ENCODE data around the gene LILRB2. TPM values are rescaled to one million over a fixed set of nuclear protein-coding genes. Genes with fewer than 3 reads are reported as not detected.
A peak's percentile ranks its signal among the peaks of the same experiment; 100 is the strongest.
"Not testable (repeated sequence)": the region's sequence is repeated elsewhere in the genome, so short reads cannot be mapped to it uniquely, and the experiment has no call there.

LILRB2 gene
- polyA plus RNA-seq: 10 to 100 TPM in 1 of 3 donors, 1 to 10 TPM in 2; 2.2 to 14.6 (median 2.4) TPM

DNA sequence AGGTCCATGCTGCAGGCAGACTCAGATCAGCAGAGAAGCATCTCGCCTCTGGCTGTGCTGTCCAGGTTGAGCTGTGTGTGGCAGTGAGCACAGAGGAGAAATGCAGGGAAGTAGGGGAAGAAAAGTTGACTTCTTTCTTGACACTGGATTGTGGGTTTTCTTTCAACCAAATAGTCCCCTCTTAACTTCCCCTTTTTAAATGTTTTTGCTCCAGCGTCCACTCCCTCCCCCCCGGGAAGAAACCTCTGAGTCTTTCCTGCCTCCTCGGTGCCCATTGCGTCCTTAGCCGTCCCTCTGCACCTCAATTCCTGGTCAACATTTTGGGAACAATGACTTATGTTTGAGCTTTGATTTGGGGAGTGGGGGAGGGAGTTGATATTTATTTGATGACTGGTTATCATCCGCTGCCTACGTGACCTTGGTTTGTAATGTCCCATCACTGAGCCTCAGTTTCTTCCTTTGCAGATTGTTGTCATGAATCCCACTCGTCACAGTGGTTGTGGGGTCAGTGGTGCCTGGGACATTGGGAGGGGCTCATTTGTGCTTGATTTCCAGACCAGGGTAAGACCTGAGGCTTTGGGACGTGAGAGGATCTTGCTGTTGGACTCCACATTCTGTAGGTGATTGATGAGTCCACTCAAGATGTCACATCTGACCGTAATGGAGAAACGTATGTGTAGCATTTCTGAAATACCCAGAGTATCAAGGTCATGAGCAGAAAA lies at the start of gene LILRB2:
TSS of gene LILRB2 (minus strand) at position 104 of the 722 bp plus-strand sequence. CDS start 614 bp downstream, outside the sequence.
- no peak within 1 kb of the TSS for H3K27ac ChIP-seq (ENCODE audit: low read depth, low read length)
- WGBS, 3 donors: 56 to 61% (median 60%) methylated on average over 12 of the region's 12 CpGs

DNA sequence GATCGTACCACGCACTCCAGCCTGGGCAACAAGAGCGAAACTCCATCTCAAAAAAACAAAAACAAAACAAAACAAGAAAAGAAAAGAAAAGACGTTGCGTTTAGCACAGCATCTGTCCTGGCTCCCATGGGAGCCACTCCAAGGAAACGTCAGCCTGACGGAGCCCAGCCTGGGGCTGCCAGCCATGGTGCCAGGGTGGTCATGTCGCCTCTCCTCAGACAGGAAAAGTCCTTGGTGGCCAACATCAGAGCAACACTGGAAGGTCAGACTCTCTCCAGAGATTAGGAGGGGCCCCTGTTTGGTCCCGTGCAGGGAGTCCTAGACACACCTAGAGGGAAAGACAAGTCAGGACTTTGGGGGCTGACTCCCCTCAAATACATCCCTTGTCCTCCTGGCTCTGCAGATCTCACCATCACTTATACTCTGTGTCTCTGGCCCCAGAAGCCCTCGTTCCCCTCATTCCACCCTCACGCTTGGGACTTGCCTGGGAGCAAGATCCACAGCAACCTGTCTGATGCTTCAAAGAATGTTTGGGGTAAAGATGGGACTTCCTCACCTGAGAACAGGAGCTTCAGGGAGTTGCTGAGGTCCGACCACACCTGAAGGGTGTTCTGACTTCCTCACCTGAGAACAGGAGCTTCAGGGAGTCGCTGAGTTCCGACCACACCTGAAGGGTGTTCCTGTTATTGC lies 48.7 kb upstream of the LILRB2 start:
- WGBS, 3 donors: 60 to 86% (median 80%) methylated on average over 14 of the region's 14 CpGs
- no peak overlapping the region for H3K27ac ChIP-seq (ENCODE audit: low read depth, low read length)

DNA sequence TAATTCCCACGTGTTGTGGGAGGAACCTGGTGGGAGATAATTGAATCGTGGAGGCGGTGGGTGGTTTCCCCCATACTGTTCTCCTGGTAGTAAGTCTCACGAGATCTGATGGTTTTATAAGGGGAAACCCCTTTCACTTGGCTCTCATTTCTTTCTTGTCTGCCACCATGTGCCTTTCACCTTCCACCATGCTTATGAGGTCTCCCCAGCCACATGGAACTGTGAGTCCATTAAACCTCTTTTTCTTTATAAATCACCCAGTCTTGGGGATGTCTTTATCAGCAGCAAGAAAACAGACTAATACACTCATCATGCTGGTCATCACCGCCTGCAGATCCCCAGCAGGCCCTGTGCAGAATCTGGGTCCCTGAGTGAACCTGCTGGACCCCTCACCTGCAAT lies 47.9 kb upstream of the LILRB2 start:
- H3K27ac ChIP-seq (ENCODE audit: low read depth, low read length): not testable (repeated sequence)
- WGBS, 3 donors: 76 to 77% (median 77%) methylated on average over 5 of the region's 5 CpGs

DNA sequence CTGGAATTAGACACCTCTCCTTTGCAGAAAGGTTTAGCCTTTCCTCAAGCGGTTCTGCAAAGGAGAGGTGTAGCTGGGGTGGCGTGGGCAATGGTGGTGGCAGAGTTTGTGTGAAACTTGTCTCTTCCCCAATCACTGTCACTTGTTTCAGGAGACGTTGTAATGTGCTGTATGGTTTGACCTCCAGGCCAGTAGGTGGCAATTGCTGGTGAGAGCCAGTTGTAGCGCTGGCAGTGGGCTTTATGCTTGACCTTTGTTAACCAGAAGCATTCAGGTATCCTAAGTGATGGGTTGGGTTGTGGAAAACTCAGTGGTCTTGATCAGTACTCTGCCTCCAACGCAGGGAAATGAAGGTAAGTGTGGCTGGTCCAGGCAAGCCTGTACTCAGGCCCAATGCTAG lies 44.7 kb upstream of the LILRB2 start:
- WGBS, 3 donors: 66 to 69% (median 69%) methylated on average over 5 of the region's 5 CpGs
- no peak overlapping the region for H3K27ac ChIP-seq (ENCODE audit: low read depth, low read length)

DNA sequence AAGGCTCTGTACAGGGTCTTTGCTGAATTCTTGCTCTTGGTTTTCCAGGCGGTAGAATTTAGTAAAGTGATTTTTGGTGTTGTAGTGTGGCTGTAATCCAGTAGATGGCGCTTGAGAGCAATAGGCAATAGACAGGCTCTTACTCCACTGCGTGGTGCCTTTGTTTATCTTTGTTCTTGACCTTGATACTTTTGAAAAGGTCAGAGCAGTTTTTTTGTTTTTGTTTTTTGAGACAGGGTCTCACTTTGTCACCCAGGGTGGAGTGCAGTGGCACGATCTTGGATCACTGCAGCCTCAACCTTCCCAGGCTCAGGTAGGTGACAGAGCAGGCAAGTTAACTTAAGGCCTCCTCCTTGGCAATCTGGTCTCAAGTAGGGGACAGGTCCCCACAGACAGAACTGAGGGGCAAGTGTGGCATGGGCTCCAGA lies 44.3 kb upstream of the LILRB2 start:
- WGBS, 3 donors: 5 to 7% (median 6%) methylated on average over 4 of the region's 4 CpGs
- H3K27ac ChIP-seq (ENCODE audit: low read depth, low read length): no peak overlapping the region

DNA sequence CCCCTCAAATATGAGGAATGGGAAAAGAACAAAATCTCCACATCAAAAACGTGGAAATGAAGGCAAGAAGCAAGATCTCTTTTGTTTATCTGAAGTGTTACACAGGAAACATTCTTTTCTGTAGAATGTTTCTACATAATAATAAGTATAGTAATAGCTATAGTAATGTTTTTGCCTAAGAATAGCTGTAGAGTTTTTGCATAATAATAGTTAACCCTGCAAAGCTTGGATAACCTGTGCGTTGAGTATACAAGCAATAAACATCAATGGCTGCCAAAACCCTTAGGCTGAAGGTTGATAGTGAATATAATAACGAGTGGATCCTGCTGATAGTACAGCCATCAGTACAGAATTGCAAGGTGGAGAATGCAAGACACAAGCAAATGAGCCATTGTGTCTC lies 43.2 kb upstream of the LILRB2 start:
- 27 to 42% (median 39%) methylated on average over 3 of the region's 3 CpGs for WGBS, 3 donors
- H3K27ac ChIP-seq (ENCODE audit: low read depth, low read length): no peak overlapping the region

DNA sequence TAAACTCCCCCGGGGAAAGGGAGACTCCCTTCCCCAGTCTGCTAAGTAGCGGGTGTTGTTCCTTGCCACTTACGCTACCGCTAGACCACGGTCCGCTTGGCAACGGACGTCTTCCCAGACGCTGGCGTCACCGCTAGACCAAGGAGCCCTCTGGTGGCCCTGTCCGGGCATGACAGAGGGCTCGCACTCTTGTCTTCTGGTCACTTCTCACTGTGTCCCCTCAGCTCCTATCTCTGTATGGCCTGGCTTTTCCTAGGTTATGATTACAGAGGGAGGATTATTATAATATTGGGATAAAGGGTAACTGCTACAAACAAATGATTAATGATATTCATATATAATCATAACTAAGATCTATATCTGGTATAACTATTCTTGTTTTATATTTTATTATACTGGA lies 42.0 kb upstream of the LILRB2 start:
- WGBS, 3 donors: no CpG with 5 or more reads among the region's 13 CpGs
- H3K27ac ChIP-seq (ENCODE audit: low read depth, low read length): not testable (repeated sequence)

DNA sequence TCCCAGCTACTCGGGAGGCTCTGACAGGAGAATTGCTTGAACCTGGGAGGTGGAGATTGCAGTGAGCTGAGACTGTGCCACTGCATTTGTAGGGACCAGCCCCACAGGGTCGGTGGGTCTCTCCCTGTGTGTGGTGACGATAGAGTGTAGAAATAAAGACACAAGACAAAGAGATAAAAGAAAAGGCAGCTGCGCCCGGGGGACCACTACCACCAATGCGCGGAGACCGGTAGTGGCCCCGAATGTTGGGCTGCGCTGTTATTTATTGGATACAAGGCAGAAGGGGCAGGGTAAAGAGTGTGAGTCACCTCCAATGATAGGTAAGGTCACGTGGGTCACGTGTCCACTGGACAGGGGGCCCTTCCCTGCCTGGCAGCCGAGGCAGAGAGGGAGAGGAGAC lies 41.4 kb upstream of the LILRB2 start:
- not testable (repeated sequence) for H3K27ac ChIP-seq (ENCODE audit: low read depth, low read length)
- WGBS, 3 donors: 90 to 95% (median 91%) methylated on average over 10 of the region's 13 CpGs

DNA sequence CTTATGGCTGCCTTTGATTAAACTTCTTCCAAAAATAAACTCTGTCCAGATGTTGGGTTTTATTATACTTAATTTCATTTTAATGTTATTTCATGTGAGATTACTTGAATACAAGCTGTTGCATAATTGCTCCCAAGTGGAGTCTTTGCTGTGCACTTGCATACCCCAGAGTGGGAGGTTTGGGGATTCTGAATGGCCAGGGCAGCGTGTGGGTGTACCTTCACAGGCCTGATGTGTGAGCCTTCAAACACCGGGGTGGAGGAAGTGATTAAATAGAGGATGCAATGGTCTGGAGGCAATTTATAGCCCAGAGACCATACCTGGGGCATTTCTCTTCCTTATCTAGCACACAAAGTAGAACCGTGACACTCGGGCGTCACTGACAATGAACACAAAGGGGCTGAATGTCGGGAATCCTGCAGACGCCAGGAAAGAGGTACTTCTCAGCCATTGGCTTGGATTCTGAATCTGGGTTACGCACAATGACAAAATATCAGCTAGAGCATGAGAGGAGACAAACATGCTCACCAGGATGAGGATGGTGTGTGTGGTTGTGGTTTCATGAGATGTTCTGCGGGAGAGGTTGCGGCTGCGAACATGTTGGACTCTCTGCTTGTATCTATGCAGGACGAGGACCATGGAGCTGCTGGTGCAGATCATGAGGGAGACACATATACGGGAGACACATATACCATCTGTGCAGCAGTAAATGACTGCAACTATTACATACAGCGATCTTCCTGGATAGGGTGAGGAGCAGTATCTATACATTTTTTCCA lies 39.2 kb upstream of the LILRB2 start:
- WGBS, 3 donors: 77 to 82% (median 79%) methylated on average over 14 of the region's 14 CpGs

DNA sequence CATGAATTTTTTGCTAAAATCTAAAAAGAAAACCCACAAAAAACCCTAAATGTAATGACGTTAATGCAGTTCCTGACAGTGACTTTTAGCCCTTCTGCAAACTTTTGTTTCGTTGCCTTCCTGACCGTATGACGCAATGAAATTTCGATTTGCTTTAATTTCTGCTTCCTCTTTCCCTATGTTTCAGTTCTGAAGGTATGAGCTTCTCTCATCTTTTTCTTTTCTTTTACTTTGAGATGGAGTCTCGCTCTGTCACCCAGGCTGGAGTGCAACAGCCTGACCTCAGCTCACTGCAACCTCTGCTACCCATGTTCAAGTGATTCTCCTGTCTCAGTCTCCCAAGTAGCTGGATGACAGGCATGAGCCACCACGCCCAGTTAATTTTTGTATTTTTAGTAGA lies 38.1 kb upstream of the LILRB2 start:
- no peak overlapping the region for H3K27ac ChIP-seq (ENCODE audit: low read depth, low read length)
- WGBS, 3 donors: 49 to 80% (median 54%) methylated on average over 7 of the region's 7 CpGs

More for the DNA sequence above, 39.2 kb upstream of the LILRB2 start:
- no peak overlapping the region for H3K27ac ChIP-seq (ENCODE audit: low read depth, low read length)

DNA sequence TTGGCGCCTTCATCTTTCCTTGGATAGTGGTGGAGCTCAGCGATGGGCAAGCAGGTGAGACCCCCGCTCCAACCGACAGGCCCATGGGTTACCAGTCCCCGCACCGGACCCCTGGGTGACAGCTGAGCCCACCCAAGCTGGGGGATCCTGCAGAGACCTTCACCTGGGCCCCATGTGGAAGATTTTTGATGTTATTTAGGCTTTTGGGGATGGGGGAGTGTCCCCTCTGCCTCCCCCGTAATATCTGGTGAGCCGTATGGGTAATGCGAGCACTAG lies 37.0 kb upstream of the LILRB2 start:
- 91 to 96% (median 92%) methylated on average over 9 of the region's 9 CpGs for WGBS, 3 donors
- H3K27ac ChIP-seq (ENCODE audit: low read depth, low read length): no peak overlapping the region

DNA sequence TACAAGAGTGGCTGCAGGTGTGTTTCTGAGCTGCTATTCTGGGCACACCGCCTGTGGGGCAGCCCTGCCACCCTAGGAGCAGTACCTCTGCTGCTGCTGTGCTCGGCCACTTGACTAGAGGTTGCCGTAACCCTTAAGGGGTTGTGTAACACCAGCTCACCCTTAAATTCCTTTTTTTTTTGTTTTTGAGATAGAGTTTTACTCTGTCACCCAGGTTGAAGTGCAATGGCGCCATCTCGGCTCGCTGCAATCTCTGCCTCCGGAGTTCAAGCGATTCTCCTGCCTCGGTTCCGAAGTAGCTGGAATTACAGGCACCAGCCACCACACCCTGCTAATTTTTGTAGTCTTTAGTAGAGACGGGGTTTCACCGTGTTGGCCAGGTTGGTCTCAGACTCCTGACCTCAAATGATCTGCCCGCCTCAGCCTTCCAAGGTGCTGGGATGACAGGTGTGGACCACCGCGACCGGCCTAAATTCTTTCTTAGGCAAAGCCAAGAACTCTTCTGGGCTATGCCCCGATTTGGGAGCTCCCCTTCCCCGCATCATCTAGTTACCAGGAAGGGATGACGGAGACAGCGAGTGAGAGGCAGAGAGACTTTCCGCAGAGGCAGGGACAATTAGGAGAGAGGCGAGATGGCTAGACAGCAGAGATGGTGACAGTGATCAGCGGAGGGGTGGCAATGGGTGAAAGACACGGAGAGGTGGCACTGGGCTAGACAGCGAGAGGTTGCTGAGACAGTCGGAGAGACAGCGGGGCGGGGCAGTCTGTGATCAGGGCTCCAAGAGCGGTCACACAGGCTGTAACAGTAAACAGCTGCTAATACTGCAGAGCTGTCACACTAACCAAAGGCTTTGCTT lies 36.4 kb upstream of the LILRB2 start:
- H3K27ac ChIP-seq (ENCODE audit: low read depth, low read length): no peak overlapping the region
- 64 to 73% (median 72%) methylated on average over 27 to 28 of the region's 29 CpGs for WGBS, 3 donors

DNA sequence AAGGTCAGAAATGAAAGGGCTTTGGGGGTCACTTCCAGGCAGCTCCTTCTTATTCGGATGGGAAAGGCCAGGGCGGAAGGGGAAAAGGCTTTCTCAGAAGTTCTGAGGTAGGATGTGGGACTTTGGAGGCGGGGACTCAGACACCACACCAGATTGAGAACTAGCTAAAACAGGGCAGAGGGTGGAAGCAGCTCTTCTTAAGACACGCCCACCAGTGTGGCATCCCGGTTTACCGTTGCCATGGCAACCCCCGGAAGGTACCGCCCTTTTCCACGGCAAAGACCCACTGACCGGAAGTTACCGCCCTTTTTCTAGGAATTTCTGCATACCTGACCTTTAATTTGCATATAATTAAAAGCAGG lies 35.8 kb upstream of the LILRB2 start:
- 27 to 57% (median 41%) methylated on average over 11 of the region's 11 CpGs for WGBS, 3 donors
- H3K27ac ChIP-seq (ENCODE audit: low read depth, low read length): no peak overlapping the region

DNA sequence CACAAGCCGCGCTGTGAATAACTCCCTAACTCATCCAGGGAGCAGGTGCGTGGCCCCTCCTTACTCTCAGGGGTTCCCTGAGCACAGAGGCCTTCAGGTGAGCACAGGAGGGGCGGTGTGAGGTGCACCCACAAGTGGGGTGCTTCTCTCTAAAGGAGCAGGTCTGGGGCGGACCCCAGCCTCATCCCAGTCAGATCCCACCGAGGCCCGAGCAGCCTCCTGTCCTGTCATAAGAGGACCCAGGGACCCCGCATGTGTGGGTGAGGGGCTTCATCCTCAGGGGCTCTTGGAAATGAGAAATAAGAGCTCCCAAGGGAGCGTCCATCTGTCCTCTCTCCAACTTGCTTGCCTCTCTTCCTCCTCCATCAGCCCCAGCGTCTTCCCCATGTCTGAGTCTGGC lies 35.0 kb upstream of the LILRB2 start:
- WGBS, 3 donors: 65 to 86% (median 81%) methylated on average over 10 of the region's 10 CpGs
- no peak overlapping the region for H3K27ac ChIP-seq (ENCODE audit: low read depth, low read length)

DNA sequence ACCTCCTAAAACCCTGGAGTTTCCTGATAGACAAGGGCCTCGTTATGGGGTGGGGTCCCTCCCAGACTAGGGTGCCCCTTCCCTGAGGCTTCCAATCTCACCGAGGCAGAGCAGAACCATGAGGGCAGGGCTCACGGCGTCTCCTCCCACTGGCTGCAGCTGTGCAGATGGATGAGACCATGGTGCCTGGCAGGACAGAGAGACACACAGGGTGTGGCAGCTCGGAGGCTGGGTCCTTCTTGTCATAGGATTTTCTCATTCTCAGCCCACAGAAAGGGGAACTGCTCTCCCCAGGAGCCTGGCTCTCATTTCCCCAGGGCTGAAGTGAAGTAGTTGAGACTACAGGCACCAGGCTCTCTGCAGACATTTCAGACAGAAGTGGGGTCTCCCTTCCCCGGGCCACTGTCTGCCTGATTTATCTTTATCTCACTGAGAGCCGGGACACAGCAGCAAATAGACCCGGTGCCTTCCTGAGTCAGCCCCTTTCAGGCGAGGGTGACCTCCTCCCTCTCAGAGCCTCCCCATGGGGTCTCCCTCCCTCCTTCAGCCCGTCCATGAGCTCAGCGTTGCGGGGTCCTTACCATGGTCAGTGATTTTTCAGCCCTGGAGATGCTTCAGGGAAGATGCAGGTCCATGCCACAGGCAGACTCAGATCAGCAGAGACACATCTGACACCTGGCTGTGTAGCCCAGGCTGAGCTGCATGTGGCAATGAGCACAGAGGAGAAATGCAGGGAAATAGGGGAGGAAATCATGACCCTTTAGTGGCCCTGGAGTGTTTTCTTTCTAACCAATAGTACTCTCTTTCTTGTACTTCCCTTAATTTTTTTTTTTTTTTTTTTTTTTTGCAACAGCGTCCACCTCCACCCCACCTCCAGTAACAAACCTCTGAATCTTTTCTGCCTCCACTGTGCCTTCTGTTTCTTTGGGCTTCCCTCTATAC lies 31.8 kb upstream of the LILRB2 start, which contains the start of gene LILRA5:
TSS of gene LILRA5 (minus strand) at position 731 of the 942 bp plus-strand sequence. CDS start at position 584, 147 bp downstream.
- 41 to 53% (median 45%) methylated on average over 13 of the region's 13 CpGs for WGBS, 3 donors
- peak within 1 kb of the TSS; percentile 17 for H3K27ac ChIP-seq (ENCODE audit: low read depth, low read length)

DNA sequence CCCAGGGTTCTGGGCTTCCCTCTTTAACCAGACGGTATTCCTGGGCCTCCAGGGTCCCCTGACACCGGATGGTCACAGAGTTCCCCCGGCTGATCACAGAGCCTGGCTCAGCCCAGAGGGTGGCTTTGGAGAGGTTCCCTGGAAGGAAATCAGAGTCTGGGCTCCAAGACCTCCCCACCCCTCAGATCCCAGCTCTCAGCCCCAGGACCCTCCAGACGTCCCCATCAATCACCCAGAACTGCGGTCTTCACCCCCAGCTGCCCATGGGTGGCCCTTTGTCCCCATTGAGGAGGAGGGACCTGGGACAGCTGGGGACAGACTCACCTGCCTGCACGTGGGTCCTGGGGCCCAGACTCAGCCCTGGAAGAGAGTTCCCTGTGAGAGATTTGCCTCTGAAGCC lies 31.1 kb upstream of the LILRB2 start:
- no peak overlapping the region for H3K27ac ChIP-seq (ENCODE audit: low read depth, low read length)
- WGBS, 3 donors: 56 to 70% (median 64%) methylated on average over 5 to 6 of the region's 6 CpGs

DNA sequence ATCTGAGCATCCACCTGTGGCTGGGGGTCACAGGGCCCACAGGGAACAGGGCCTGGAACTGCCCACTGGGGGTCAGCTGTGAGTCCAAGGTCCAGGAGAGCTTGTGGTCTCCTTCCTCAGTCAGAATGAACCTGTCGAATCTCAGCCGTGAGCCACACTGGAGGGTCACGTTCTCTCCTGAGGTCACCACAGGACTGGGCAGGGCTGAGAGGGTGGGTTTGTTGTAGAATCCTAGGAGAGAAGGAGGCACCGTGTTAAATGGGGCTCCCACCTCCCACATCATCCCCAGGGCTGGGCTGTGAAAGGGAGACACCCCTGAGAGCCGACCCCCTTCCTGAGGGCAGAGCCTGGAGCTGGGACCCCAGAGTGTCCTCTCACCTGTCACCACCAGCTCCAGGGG lies 30.6 kb upstream of the LILRB2 start:
- WGBS, 3 donors: 29 to 70% (median 66%) methylated on average over 5 of the region's 5 CpGs
- no peak overlapping the region for H3K27ac ChIP-seq (ENCODE audit: low read depth, low read length)

Measured in adipose tissue (tissue), 3 donors.